Dermis blood vessel endothelial cell (primary cell): ENCODE data around the gene HAUS8. TPM values are rescaled to one million over a fixed set of nuclear protein-coding genes. Genes with fewer than 3 reads are reported as not detected.

Source experiments
- DNase-seq: peaks from one replicate; pipeline ENCODE4 v3.0.0; 2010
- total RNA-seq: library from RNA; depleted of rRNA; stranded (reverse); fragments of >200 nt; gene quantifications from 2 replicates; pipeline ENCODE4 v1.2.3, GENCODE V29; 2014

The HAUS8 gene
- total RNA-seq, 1 donor from 2014 or later, result 4.1 TPM

DNA sequence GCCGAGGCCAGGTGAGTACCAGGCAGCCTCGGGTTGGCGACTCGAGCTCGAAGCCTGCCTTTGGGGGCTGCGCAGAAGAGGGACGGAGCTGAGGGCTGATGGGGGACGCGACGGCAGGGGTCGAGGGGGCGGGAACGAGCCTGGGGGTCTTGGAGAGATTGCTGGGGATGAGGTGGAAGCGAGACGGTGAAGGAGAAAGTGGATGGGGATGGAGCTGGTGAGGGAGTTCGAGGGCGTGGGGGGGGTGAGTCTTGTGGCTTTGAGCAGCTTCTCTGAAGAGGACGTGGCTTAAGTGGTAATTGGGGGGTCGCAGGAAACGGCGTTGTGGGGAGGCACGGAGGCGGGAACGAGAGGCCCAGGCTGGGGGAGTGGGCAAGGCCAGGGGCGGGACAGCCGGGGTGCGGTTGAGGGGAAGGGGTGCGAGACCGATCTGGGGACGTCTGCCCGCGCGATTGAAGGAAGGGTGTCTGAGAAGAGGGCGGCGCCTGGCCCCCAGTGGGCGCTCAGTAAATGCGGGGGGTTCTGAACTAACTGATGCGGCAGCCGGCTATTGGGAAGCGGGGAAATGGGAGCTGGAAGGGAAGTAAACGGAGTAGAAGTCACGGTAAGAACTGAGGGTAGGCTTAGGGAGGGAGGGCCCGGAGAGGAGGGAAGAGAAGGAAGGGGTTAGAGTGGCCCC is 751 bp upstream of the HAUS8 start:
- peak; percentile 50 for DNase-seq

DNA sequence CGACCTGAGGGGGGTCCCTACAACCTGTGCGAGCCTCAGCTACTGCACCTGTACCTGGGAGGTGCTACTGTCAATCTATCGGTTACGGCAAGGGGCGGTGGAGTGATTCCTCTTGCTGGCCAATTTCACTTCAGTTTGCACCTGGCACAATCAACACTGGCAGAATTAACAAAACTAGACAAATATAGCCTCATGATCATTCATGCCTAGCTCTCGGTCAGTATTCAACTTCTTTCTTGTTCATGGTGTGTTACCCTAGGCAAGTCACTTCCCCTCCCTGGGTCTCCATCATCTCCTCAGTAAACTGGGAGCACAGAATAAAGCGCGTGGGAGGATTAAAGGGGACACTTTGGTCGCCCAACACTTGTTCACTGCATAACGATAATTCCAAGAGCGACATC is 618 bp downstream of the HAUS8 start:
- no peak for DNase-seq

DNA sequence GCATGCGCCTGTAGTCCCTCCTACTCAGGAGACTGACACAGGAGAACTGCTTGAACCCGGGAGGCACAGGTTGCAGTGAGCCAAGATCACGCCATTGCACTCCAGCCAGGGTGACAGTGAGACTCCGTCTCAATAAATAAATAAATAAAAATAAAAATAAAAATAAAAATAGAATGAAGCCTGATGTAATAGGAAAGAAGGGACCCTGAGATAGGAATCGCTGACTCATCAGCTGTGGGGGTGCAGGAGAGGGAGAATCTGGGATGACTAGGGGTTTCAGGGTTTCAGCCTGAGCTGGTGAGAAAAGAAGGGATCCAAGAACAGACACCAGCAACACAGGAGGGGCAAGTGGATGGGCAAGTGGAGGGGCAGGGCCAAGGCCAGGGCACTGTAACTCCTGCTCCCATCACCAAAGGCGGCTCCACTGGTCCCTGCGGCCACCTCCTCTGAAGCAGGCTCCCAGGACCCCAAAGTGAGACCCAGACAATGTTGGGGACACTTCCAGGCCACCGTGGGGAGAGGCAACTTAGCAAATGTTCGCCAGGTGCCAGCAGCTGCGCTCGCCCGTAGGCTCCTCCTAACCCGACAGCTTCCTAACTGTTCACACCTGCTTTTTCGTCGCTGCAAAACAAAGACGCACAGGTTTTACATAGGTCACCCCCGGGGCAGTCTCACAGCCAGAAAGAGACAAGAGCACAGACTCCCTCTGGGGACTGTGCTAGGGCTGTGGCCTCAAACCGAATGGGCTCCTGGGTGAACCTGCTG is 1.2 kb downstream of the HAUS8 start:
- DNase-seq, result no peak

DNA sequence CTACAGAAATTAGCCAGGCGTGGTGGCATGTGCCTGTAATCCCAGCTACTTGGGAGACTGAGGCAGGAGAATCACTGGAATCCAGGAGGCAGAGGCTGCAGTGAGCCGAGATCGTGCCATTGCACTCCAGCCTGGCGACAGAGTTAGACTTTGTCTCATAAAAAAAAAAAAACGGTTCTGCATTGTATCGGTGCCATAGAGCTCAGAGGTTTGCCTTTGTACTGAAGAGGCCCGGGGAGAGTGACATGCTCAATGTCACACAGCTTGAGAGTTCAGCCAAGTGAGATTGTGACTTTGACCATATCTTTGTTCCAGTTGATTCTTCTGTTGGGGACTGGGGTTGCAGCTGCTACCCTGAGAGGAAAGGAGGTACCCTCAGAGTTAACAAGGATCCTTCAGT is 4.3 kb downstream of the HAUS8 start:
- no peak for DNase-seq

DNA sequence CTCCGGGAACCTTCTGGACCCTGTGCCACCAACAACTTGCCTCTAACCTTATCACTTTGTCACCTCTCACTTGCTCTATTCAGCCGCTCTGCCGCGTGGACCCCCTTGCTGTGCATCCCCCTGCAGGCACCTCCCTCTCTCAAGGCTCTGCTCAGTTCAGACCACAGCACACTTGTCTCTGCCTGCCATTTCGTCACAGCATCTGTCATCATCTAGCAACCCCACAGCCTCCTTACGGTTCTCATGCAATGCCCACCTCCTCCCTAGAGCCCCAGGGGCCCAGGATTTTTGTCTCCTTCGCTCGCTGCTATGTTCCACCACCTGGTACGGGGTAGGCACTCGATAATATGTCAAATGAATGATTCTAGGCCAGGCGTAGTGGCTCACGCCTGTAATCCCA is 4.8 kb downstream of the HAUS8 start:
- no peak for DNase-seq

DNA sequence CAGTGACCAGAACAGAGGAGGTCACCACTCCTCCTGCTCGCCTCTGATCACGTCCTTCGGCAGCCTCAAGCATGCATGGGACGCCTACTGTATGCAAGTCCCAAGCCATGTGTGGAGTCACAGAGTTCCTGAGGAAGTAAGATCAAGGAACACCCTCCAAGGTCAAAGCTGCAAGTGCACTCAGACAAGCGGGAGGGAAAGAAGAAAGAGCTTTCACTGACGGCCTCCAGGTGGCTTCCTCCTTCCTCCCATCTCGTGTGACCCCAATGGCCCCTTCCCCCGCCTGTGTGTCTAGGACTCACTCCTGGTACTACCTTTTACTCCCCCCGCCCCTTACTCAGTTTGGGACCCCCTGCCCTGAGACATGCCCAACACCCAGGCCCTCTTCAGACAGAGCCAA is 6.1 kb downstream of the HAUS8 start:
- no peak for DNase-seq

DNA sequence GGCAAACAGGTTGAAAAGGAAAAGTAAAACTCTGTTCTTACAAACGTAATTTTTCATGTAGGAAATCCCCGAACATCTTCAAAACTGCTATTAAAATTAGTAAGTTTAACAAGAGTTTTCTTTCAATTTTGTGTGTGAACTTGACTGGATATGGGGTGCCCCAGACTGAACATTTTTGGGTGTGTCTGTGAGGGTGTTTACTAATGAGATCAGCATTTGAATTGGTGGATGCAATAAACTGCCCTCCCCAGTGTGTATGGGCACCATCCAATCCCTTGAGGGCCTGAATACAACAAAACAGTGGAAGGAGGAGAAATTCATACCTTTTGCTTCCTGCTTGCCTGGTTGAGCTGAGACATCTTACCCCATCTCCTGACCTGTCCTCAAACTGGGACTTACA is 11.8 kb downstream of the HAUS8 start:
- DNase-seq, result no peak

DNA sequence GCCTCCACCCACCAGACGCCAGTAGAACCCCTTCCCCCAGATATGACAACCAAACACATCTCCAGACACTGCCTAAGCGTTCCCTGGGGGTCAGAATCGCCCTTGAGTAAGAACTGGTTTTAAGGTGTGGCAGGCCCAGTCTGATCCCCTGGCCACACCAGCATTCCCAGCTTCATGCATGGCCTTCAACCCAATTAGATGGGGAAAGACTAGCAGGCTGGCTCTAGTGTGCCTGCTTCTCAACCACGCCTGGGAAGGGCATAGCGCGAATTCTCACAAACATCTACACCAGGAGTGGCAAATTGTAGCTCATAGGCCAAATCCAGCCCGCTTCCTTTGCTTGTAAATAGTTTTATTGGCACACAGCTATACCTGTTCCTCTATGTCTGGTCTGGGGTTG is 13.6 kb downstream of the HAUS8 start:
- no peak for DNase-seq

DNA sequence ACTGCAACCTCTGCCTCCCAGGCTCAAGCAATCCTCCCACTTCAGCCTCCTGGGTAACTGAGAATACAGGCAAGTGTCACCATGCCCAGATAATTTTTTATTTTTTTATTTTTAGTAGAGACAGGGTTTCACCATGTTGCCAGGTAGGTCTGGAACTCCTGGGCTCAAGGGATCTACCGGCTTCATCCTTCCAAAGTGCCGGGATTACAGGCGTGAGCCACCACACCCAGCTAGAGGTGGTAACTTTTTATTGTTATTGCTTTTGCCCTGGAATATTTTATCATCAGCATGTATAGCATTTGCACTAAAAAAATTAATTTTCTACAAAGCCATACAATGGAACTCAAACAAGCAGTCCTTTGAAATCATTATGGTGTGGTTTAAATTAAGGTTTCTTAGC is 14.0 kb downstream of the HAUS8 start:
- no peak for DNase-seq

DNA sequence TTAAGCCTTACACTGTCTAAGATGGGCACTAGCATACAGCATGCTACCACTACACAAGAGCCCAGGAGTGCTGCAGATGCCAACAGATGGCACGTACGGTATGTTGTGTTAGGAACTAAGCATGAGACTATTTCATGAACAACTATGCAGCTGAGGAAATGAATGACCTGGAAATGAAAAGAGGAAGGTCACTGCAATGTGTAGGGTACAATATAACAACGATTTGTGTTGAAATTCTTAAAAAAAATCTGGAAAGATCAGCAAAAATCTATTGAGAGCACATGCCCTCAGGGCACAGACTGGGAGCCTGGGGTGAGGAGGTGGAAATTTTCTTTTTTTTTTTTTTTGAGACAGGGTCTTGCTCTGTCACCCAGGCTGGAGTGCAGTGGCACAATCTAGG is 14.4 kb downstream of the HAUS8 start:
- no peak for DNase-seq

DNA sequence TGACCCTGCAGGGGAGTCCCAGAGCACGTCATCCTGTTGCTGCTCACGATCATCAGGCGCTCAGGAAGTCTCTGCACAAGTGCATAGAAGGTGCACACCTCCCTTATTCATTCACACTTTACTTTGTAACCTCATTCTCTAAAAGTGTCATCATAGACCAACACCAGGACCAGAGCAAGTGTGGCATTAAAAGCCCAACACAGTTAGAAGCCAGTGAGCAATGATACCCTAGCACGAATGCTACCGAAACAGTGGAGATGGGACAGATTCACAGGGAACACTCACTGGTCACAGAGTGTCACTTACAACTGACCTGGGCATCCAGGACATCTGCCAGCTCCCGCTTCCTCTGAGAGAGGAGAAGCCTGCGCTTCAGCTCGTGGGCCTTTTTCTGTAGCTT is 17.0 kb downstream of the HAUS8 start:
- DNase-seq, result no peak

DNA sequence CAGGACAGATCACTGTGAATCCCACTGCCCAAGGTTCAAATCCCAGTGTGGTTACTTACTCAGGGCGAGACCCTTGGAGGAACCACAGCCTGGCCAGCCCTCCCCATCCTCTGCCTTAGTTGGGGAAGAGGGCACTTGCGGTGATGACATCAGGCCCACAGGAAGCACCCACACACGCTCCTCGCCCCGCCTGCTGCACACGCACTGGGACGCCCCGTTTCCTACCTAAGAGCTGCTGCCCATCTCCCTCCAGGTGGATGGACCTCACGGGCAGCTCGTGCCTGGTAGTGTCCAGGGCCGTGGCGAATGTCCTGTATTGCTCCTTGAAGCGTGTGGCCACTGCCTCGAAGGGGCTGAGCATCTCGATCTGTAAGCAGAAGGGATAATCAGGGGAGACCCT is 19.6 kb downstream of the HAUS8 start:
- no peak for DNase-seq

DNA sequence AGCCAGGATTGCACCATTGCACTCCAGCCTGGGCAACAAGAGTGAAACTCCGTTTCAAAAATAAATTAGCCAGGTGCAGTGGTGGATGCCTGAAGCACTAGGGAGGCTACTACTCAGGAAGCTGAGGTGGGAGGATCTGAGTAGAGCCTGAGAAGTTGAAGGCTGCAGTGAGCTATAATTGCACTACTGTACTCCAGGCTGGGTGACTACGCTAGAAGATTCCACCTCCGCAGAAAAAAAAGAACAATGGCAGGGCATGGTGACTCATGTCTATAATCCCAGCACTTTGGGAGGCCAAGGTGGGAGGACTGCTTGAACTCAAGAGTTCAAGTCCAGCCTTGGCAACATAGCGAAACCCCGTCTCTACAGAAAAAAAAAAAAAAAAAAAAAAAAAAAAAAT is 20.5 kb downstream of the HAUS8 start:
- DNase-seq, result no peak

DNA sequence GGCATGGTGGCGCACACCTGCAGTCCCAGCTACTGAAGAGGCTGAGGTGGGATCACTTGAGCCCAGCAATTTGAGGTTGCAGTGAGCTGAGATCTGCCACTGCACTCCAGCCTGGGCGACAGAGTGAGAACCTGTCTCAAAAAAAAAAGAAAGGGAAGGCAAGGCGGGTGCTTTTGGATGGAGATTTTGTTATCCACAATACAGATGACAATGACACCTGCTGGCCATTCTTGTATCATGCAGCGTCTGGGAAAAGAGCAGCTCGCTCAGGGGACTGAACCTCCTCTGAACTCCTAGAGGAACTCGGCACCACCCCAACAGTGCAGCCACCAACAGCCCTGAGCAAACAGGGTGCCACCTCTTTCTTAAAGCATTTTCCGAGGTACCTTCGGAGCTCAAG is 22.8 kb downstream of the HAUS8 start:
- DNase-seq, result peak; percentile 73

DNA sequence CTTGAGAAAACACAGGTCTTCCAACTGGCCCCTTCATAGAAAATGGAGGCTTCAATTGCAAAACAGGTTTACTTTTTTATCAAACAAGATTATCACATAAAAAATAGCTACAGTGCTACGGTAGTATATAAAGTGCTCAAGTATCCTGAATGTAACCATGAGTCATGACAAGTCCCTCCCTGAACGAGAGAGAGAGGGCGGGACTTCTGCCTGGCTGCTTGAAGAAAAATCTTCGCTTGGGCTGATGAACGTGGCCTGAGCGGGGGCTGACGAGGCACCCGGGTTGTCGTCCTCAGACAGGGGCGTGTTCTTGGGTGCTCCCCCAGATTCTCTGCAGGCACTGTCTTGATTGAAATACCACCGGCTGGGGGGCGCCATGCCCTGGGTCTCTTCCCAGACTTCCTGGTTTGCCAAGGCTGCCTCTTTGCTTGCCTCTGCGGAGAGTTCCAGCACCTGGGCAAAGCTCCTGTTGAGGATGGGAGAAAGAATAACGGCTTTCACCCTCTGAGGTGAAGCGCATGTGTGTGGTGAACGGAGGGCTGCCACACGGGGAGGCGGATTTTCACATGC is 25.5 kb downstream of the HAUS8 start:
- peak; percentile 54 for DNase-seq

DNA sequence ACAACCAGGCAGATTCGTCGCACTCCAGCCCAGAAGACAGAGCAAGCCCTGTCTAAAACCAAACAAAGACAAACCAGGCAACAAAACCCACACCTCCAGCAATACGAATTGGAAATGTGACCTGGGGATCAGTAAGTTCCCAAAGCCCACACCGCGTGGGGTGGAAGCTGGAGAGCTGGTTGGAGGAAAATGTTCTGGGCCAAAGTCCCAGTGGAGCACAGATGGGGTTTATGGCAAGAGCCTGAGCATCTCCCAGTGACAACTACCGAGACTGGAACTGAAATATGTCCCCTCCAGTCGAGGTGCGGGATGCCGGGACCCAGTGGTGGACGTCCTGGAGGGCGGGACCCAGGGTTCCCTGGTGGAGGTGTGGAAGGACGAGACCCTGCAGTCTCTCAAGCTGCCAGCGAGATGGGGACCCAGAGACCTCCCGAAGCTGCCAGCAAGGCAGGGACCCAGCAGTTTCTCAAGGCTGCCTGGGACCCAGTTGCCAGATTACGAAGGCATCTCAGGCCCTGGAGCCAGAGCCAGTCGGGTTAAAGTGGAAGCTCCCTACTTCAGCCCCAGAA is 26.3 kb downstream of the HAUS8 start:
- no peak for DNase-seq

DNA sequence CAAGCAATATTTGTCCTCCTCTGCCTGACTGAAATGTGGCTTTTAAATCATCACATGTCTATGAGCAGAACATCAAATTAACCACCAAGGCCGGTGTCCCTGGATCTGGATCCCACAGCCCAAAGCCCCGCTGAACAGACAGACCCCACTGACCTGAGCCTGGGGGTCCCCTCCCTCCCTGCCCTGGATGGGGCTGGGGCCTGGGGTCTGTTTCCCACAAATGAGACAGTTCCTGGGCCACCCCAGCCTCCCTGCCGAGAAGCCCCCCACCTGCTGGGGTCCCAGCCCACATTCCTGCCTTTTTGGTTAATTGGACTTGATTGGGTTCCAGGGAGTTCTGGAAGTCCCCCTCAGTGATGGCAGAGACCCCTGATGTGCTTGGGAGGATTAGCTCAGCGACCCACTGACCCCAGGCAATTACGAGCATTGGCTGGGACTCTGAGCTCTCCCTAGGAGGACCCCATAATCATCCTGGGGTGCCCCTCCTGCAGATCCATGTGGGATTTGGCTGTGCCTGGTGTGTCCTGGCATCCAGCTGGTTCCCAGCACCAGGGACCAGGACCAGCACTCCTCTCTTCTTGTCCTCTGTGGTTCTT is 29.2 kb downstream of the HAUS8 start:
- DNase-seq, result no peak

DNA sequence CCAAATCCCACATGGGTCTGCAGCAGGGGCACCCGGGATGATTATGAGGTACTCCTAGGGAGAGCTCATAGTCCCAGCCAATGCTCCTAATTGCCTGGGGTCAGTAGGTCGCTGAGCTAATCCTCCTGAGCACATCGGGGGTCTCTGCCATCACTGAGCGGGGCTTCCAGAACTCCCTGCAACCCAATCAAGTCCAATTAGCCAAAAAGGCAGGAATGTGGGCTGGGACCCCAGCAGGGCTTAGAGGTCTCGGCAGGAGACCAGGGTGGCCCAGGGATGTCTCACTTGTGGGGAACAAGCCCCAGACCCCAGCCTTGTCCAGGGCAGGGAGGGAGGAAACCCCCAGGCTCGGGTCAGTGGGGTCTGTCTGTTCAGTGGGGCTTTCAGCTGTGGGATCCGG is 31.5 kb downstream of the HAUS8 start:
- DNase-seq, result no peak

DNA sequence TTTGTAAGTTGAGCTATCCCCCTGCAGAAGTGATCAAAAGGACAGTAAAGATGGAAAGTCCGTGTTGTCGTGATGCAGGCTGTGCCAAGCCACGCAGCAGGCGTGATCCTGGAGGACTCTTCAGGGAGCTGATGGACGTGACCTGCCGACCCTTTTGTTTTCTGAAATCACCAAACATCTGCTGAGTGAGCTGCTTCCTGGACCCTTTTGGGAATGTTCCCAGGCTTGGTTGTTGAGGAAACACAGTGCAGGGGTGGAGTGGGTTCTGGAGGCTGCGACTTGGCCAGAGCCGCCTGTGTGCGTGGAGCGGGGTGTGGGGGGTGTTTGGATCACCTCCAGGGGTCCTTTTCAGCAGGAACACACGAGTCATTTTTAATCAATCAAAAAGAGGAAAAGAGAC is 33.3 kb downstream of the HAUS8 start:
- DNase-seq, result peak; percentile 76

DNA sequence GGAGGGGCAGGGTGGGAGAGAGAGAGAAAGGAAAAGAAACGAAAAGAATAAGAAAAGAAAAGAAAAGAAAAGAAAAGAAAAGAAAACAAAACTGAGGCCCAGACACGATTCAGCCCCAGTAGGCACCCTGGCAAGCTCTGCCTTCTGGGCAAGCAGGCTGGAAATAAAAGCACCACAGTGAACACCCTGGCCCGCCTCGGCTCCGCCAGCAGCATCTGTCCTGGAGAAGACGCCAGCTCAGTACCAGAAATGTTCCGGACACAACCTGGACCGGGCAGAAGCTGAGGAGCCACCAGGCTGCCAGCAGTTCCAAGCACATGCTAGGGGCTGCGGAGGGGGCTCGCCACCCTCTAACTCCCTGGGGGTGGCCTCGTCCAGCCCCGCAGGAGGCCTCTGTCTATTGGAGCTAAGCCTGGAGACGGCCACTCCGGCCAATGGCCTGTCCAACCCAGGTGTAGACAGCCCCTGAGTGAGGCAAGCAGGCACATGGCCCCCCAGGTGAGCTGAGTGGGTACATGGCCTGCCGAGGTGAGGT is 37.2 kb downstream of the HAUS8 start:
- no peak for DNase-seq

DNA sequence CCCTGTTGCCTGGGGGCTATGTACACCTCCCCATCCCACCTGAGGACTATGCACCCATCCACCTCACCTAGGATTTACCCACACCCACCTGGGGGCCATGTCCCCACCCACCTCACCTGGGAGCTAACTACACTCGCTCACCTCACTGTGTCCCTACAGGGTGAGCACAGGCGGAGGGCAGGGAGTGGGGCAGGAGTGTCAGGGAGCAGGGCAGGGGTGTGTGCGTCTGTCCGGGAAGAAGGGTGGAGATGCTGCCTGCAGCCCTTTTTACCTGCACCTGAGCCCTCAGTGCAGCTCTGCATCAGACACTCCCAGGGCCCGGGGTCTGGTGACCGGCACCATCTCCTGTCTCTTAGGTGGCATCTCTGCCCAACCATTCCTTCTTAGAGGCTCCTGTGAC is 38.1 kb downstream of the HAUS8 start:
- DNase-seq, result no peak

DNA sequence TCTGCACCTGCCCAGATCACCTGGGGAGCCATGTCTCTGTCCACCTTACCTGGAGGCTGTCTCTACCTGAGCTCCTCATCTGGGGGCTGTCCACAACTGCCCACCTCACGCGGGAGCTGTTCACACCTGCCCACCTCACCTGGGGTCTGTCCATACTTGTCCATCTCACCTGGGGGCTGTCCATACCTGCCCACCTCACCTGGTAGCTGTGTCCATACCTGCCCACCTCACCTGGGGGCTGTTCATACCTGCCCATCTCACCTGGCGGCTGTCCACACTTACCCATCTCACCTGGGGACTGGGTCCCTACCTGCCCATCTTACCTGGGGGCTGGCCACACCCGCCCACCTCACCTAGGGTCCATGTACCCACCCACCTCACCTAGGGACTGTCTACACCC is 38.6 kb downstream of the HAUS8 start:
- DNase-seq, result no peak

DNA sequence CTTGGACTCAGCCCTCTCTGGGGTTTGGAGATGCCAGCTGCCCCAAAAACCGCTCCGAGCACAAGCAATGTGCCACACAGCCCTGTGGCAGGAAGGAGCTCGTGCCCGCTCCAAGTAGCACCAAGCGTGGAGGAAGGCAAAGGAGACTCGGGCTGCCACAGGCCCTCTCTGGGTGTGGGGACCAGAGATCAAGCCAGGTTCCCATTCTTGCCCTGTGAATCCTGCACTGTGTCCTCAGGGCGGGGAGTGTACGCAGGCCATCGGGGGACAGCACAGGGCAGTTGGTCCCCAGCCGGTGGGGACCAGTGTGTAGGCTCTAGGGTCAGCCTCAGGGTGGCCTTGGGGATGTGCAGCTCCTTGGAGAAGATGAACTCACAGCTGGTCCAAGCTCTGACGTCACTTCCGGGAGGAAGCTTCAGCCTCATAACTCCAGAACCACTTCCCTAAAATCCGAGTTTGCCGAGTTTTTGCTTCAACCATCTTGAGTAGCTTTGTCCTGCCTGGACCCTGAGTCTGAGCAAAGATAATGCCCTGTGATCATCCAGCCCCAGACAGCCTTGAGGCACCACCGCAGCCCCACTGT is 39.3 kb downstream of the HAUS8 start:
- peak; percentile 12 for DNase-seq
